CD8-positive, alpha-beta memory T cell (primary cell): ENCODE measurements around the gene SLC22A17. TPM values are rescaled to one million over a fixed set of nuclear protein-coding genes. Genes with fewer than 3 reads are reported as not detected.

Source experiments
- CTCF ChIA-PET: fragments of 350-600 bp; sonication (Branson Sonifier 250); formaldehyde crosslinking; loops from one replicate; lab custom pipeline; 2021; ENCODE audit warnings: antibody characterized with exemption; lab: Charles Lee
- POLR2A ChIA-PET: fragments of 350-600 bp; sonication (Branson Sonifier 250); formaldehyde crosslinking; loops from one replicate; lab custom pipeline; 2021; ENCODE audit warnings: antibody characterized with exemption; lab: Charles Lee
- DNase-seq, 5 donors: peaks; one replicate each; pipeline versions ENCODE4 v3.0.0 to v3.0.0-alpha.2; 2020 to 2022; ENCODE audit warnings: mixed read lengths in 1 of 5
- H3K27ac ChIP-seq: one replicate; pipeline ENCODE4 v1.7.0; 2013; ENCODE audit warnings: low read depth, mild to moderate bottlenecking, low read length, moderate library complexity
- H3K27me3 ChIP-seq: 2 replicates; pipeline ENCODE4 v1.7.0; 2013; ENCODE audit warnings: low read length, mild to moderate bottlenecking; ENCODE audit not compliant: insufficient read depth, poor library complexity, severe bottlenecking
- H3K36me3 ChIP-seq: 2 replicates; pipeline ENCODE4 v1.7.0; 2013; ENCODE audit warnings: mild to moderate bottlenecking, low read length, moderate library complexity; ENCODE audit not compliant: insufficient read depth
- H3K4me1 ChIP-seq: 2 replicates; pipeline ENCODE4 v1.7.0; 2013; ENCODE audit warnings: mild to moderate bottlenecking, low read length, moderate library complexity; ENCODE audit not compliant: insufficient read depth
- H3K4me3 ChIP-seq: 2 replicates; pipeline ENCODE4 v1.7.0; 2013; ENCODE audit warnings: mild to moderate bottlenecking, low read length
- H3K9me3 ChIP-seq: 2 replicates; pipeline ENCODE4 v1.7.0; 2013; ENCODE audit warnings: mild to moderate bottlenecking, low read length
- H3K27ac Mint-ChIP-seq, 8 donors: one replicate each; pipeline ENCODE4 v1.8.0; 2020 to 2021; ENCODE audit warnings: mixed read lengths in 8 of 8, mild to moderate bottlenecking in 6 of 8, inconsistent platforms in 3 of 8, moderate library complexity in 3 of 8
- H3K27me3 Mint-ChIP-seq, 2 donors: one replicate each; pipeline ENCODE4 v1.8.0; 2020 to 2021; ENCODE audit warnings: mixed read lengths in 2 of 2, mild to moderate bottlenecking in 1 of 2, moderate library complexity in 1 of 2
- H3K36me3 Mint-ChIP-seq, 3 donors: one replicate each; pipeline ENCODE4 v1.8.0; 2020 to 2021; ENCODE audit warnings: mixed read lengths in 3 of 3, inconsistent platforms in 1 of 3, mild to moderate bottlenecking in 1 of 3
- H3K4me1 Mint-ChIP-seq, 3 donors: one replicate each; pipeline ENCODE4 v1.8.0; 2020 to 2021; ENCODE audit warnings: mixed read lengths in 3 of 3, inconsistent platforms in 1 of 3, mild to moderate bottlenecking in 1 of 3
- H3K4me3 Mint-ChIP-seq, 7 donors: one replicate each; pipeline ENCODE4 v1.8.0; 2020 to 2021; ENCODE audit warnings: mixed read lengths in 7 of 7, mild to moderate bottlenecking in 6 of 7, moderate library complexity in 4 of 7, inconsistent platforms in 2 of 7
- H3K9me3 Mint-ChIP-seq, 5 donors: one replicate each; pipeline ENCODE4 v1.8.0; 2020 to 2022; ENCODE audit warnings: mixed read lengths in 5 of 5, mild to moderate bottlenecking in 3 of 5, moderate library complexity in 2 of 5, inconsistent platforms in 1 of 5
- polyA plus RNA-seq: library from polyadenylated mRNA; unstranded; fragments of 300-500 nt; fragmentation: Illumina TruSeq; gene quantifications from one replicate; pipeline ENCODE4 v1.2.3, GENCODE V29; 2021
- total RNA-seq, 2 experiments: library from RNA; stranded (reverse); gene quantifications; one replicate each; pipeline ENCODE4 v1.2.3, GENCODE V29; 2021

Gene SLC22A17
- total and polyA plus RNA-seq, 3 experiments from 2014 or later: 1.6 to 2.8 (median 2.6) TPM

DNA sequence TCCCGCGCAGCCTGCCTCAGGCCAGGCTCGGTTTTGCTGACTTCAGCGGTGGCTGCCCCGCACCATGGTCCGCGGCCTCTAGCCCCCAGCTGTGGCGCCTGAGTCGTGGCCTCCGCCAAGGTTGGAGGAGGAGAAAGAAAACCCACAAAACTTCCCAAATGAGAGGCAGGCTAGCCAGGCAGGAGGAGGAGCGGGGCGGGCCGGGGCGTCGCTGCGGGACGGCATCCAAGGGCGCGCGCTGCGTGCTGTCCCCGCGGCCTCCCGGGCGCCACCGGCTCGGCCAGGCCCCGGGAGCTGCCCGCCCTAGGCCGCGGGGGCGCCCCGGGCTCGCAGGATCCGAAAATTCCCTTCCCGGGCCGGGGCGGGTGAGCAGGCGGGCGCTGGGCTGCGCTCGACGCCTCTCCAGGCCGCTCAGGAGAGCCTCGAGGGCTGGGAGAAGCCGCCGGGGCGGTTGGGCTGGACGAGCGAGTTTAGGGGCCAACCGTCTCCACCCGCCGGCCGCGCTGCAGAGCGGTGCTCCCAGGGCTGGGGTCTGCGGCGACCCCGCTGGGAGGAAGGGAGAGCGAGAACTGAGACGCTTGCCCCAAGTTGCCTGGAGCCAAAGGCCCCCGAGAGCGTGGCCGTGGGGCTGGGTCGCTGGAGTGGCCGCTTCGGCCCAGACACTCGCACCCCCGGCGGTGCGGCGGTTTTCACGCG, 12.5 kb upstream of the SLC22A17 start, which contains the start of gene EFS:
EFS (minus strand) TSS at position 137 of the 696 bp plus-strand sequence. CDS start 147 bp downstream, outside the sequence.
- no peaks in the 10 kb centered on the region for H3K4me1 Mint-ChIP-seq
- H3K27me3 Mint-ChIP-seq: peaks cover 27 to 33% of the 10 kb centered on the region in 2 donors
- no peaks in the 10 kb centered on the region for H3K36me3 Mint-ChIP-seq
- peaks cover 0 to 2% (median 0%) of the 10 kb centered on the region in 5 donors for H3K9me3 Mint-ChIP-seq
- H3K27ac Mint-ChIP-seq: no peak within 1 kb of the TSS
- POLR2A ChIA-PET: no interaction called here
- Histone ChIP-seq H3K9me3 (no peaks in the 10 kb centered on the region), H3K27me3 (peaks cover 12% of the 10 kb centered on the region), H3K4me1 (no peaks in the 10 kb centered on the region), H3K4me3 (no peak within 1 kb of the TSS), H3K27ac (no peak within 1 kb of the TSS), H3K36me3 (no peaks in the 10 kb centered on the region)
- DNase-seq: peak in 1 of 5 donors; percentile 16
- no peak within 1 kb of the TSS for H3K4me3 Mint-ChIP-seq
- CTCF ChIA-PET: no interaction called here

- Histone ChIP-seq H3K27ac (no peak overlapping the region), H3K9me3 (no peaks in the 10 kb centered on the region), H3K4me1 (no peaks in the 10 kb centered on the region), H3K36me3 (no peaks in the 10 kb centered on the region), H3K4me3 (no peak overlapping the region), H3K27me3 (peaks cover 12% of the 10 kb centered on the region)
- Mint-ChIP-seq H3K27ac (no peak overlapping the region), H3K9me3 (peaks cover 0 to 2% (median 0%) of the 10 kb centered on the region in 5 donors), H3K4me1 (no peaks in the 10 kb centered on the region), H3K4me3 (no peak overlapping the region), H3K27me3 (peaks cover 28 to 33% of the 10 kb centered on the region in 2 donors), H3K36me3 (no peaks in the 10 kb centered on the region)
- CTCF ChIA-PET: no interaction called here
- no peak for DNase-seq
- POLR2A ChIA-PET: no interaction called here
These were observed 11.7 kb upstream of the SLC22A17 start for GRCh38 chr14:23364164-23365035.

- Histone ChIP-seq H3K4me3 (no peak overlapping the region), H3K27ac (no peak overlapping the region), H3K9me3 (no peaks in the 10 kb centered on the region), H3K27me3 (peaks cover 6% of the 10 kb centered on the region), H3K36me3 (no peaks in the 10 kb centered on the region), H3K4me1 (no peaks in the 10 kb centered on the region)
- POLR2A ChIA-PET: no interaction called here
- no peak for DNase-seq
- H3K4me1 Mint-ChIP-seq: no peaks in the 10 kb centered on the region
- CTCF ChIA-PET: interaction anchor here (1.1 kb wide), 1 partner anchor 18 kb away, joined by 3 read pairs; no protein-coding TSS in a partner anchor
- no peak overlapping the region for H3K4me3 Mint-ChIP-seq
- peaks cover 20 to 32% of the 10 kb centered on the region in 2 donors for H3K27me3 Mint-ChIP-seq
- peaks cover 0 to 2% (median 0%) of the 10 kb centered on the region in 5 donors for H3K9me3 Mint-ChIP-seq
- no peaks in the 10 kb centered on the region for H3K36me3 Mint-ChIP-seq
- no peak overlapping the region for H3K27ac Mint-ChIP-seq
These were observed 9.5 kb upstream of the SLC22A17 start for GRCh38 chr14:23362200-23362599.

GRCh38 chr14:23361763-23362162, 9.1 kb upstream of the SLC22A17 start:
- Mint-ChIP-seq H3K4me3 (no peak overlapping the region), H3K4me1 (no peaks in the 10 kb centered on the region), H3K27me3 (peaks cover 19 to 28% of the 10 kb centered on the region in 2 donors), H3K36me3 (no peaks in the 10 kb centered on the region), H3K27ac (no peak overlapping the region), H3K9me3 (peaks cover 0 to 2% (median 0%) of the 10 kb centered on the region in 5 donors)
- no peak overlapping the region for H3K27ac ChIP-seq
- no peaks in the 10 kb centered on the region for H3K9me3 ChIP-seq
- no peaks in the 10 kb centered on the region for H3K36me3 ChIP-seq
- no peak overlapping the region for H3K4me3 ChIP-seq
- ChIA-PET CTCF (interaction anchor here (1.1 kb wide), 1 partner anchor 19 kb away, joined by 3 read pairs; no protein-coding TSS in a partner anchor), POLR2A (no interaction called here)
- H3K27me3 ChIP-seq: peaks cover 6% of the 10 kb centered on the region
- H3K4me1 ChIP-seq: no peaks in the 10 kb centered on the region
- DNase-seq: no peak

- Mint-ChIP-seq H3K36me3 (no peaks in the 10 kb centered on the region), H3K27me3 (peaks cover 18 to 27% of the 10 kb centered on the region in 2 donors), H3K4me1 (no peaks in the 10 kb centered on the region), H3K4me3 (no peak overlapping the region), H3K27ac (no peak overlapping the region), H3K9me3 (peaks cover 0 to 2% (median 0%) of the 10 kb centered on the region in 5 donors)
- Histone ChIP-seq H3K4me3 (no peak overlapping the region), H3K9me3 (no peaks in the 10 kb centered on the region), H3K36me3 (no peaks in the 10 kb centered on the region), H3K4me1 (no peaks in the 10 kb centered on the region), H3K27me3 (peaks cover 6% of the 10 kb centered on the region), H3K27ac (no peak overlapping the region)
- POLR2A ChIA-PET: no interaction called here
- DNase-seq: no peak
- CTCF ChIA-PET: interaction anchor here (1.1 kb wide), 1 partner anchor 19 kb away, joined by 3 read pairs; no protein-coding TSS in a partner anchor
These were observed 8.6 kb upstream of the SLC22A17 start for GRCh38 chr14:23361320-23361719.

DNA sequence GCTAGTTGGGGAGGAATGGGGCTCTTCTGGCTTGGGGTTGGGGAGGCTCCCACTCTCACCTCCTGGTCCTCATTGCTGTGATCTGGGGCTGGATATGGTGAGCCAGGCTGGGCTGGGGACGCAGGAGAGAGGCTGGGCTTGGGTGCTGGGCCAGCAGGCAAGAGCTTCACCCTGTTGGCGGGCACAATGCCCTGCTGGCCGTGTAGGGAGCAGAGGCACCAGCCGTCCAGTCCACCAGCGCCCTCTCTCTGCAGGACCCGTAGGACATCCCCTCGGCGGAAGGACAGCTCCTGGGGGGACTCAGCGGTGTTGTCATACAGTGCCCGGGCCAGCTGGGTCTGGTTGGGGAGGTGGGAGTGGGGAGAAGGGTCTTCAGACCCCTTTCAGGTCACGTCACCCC, 7.8 kb upstream of the SLC22A17 start:
- Histone ChIP-seq H3K36me3 (no peaks in the 10 kb centered on the region), H3K27ac (no peak overlapping the region), H3K4me1 (no peaks in the 10 kb centered on the region), H3K4me3 (no peak overlapping the region), H3K9me3 (no peaks in the 10 kb centered on the region), H3K27me3 (peaks cover 6% of the 10 kb centered on the region)
- Mint-ChIP-seq H3K27me3 (peaks cover 22 to 36% of the 10 kb centered on the region in 2 donors), H3K27ac (no peak overlapping the region), H3K36me3 (no peaks in the 10 kb centered on the region), H3K4me3 (no peak overlapping the region), H3K4me1 (no peaks in the 10 kb centered on the region), H3K9me3 (peaks cover 0 to 2% (median 0%) of the 10 kb centered on the region in 5 donors)
- ChIA-PET CTCF (interaction anchor here (0.9 kb wide), 1 partner anchor 29 kb away, joined by 3 read pairs; no protein-coding TSS in a partner anchor), POLR2A (no interaction called here)
- DNase-seq: no peak

GRCh38 chr14:23359722-23360447, 7.2 kb upstream of the SLC22A17 start:
- no peak overlapping the region for H3K4me3 ChIP-seq
- no peak overlapping the region for H3K27ac ChIP-seq
- no peaks in the 10 kb centered on the region for H3K36me3 ChIP-seq
- H3K4me1 Mint-ChIP-seq: no peaks in the 10 kb centered on the region
- ChIA-PET POLR2A (no interaction called here), CTCF (interaction anchor here (0.9 kb wide), 1 partner anchor 29 kb away, joined by 3 read pairs; no protein-coding TSS in a partner anchor)
- DNase-seq: no peak
- no peak overlapping the region for H3K4me3 Mint-ChIP-seq
- peaks cover 6% of the 10 kb centered on the region for H3K27me3 ChIP-seq
- H3K4me1 ChIP-seq: no peaks in the 10 kb centered on the region
- H3K27me3 Mint-ChIP-seq: peaks cover 24 to 40% of the 10 kb centered on the region in 2 donors
- H3K27ac Mint-ChIP-seq: peak overlapping the region in 1 of 8 donors; percentile 84
- no peaks in the 10 kb centered on the region for H3K36me3 Mint-ChIP-seq
- no peaks in the 10 kb centered on the region for H3K9me3 ChIP-seq
- H3K9me3 Mint-ChIP-seq: peaks cover 0 to 2% (median 0%) of the 10 kb centered on the region in 5 donors
